GM18951 (cell line): ENCODE data around the gene ATP6V0C.

Experiments
- POLR2A ChIP-seq: IDR thresholded peaks from 4 replicates; pipeline ENCODE4 v1.6.1; 2011; ENCODE audit warnings: mild to moderate bottlenecking; ENCODE audit not compliant: insufficient read length, insufficient read depth; ENCODE audit errors: extremely low read depth
- in situ Hi-C: fragments of 300-500 bp; cut with MboI; formaldehyde crosslinking; loops from one replicate; pipeline ENCODE4 v1.12.0; 2022; ENCODE audit warnings: low sequenced_read_pairs, mixed read lengths, inconsistent platforms; ENCODE audit not compliant: unreplicated experiment

ATP6V0C gene

GRCh38 chr16:2514333-2515179, 804 bp downstream of the ATP6V0C start:
- TF ChIP-seq POLR2A, result no peak
- in situ Hi-C loops, result no loop called here

GRCh38 chr16:2515180-2515851, 1.6 kb downstream of the ATP6V0C start:
- TF ChIP-seq POLR2A, result no peak
- in situ Hi-C loops, result no loop called here

- in situ Hi-C loops, result no loop called here
- no peak for TF ChIP-seq POLR2A
These were observed 2.9 kb downstream of the ATP6V0C start for GRCh38 chr16:2516391-2517240.

GRCh38 chr16:2517954-2518605, 4.3 kb downstream of the ATP6V0C start:
- in situ Hi-C loops, result no loop called here
- no peak for TF ChIP-seq POLR2A

- in situ Hi-C loops, result no loop called here
These were observed 5.3 kb downstream of the ATP6V0C start for GRCh38 chr16:2518823-2519710.

GRCh38 chr16:2519711-2520080, 5.9 kb downstream of the ATP6V0C start:
- no peak for TF ChIP-seq POLR2A
- in situ Hi-C loops, result no loop called here

More at GRCh38 chr16:2518823-2519710, 5.3 kb downstream of the ATP6V0C start:
- TF ChIP-seq POLR2A, result no peak

GRCh38 chr16:2520097-2520783, 6.5 kb downstream of the ATP6V0C start, which contains the start of gene AMDHD2:
TSS of gene AMDHD2 (plus strand) at chr16:2520371. CDS start at chr16:2520459, 88 bp downstream.
- TF ChIP-seq POLR2A, result peak; percentile 73
- in situ Hi-C loops, result no loop called here

GRCh38 chr16:2520784-2521531, 7.2 kb downstream of the ATP6V0C start:
- TF ChIP-seq POLR2A, result no peak
- in situ Hi-C loops, result no loop called here

GRCh38 chr16:2523801-2524231, 10.1 kb downstream of the ATP6V0C start:
- in situ Hi-C loops, result no loop called here
- no peak for TF ChIP-seq POLR2A

- in situ Hi-C loops, result no loop called here
- TF ChIP-seq POLR2A, result no peak
These were observed 10.7 kb downstream of the ATP6V0C start for GRCh38 chr16:2524339-2524938.
